ENCODE results near the gene SERTAD2. TPM values are rescaled to one million over a fixed set of nuclear protein-coding genes. Genes with fewer than 3 reads are reported as not detected.

Gene SERTAD2
- total RNA-seq, 4 donors from 2014 or later: 8.7 to 10.3 (median 9.8) TPM

DNA sequence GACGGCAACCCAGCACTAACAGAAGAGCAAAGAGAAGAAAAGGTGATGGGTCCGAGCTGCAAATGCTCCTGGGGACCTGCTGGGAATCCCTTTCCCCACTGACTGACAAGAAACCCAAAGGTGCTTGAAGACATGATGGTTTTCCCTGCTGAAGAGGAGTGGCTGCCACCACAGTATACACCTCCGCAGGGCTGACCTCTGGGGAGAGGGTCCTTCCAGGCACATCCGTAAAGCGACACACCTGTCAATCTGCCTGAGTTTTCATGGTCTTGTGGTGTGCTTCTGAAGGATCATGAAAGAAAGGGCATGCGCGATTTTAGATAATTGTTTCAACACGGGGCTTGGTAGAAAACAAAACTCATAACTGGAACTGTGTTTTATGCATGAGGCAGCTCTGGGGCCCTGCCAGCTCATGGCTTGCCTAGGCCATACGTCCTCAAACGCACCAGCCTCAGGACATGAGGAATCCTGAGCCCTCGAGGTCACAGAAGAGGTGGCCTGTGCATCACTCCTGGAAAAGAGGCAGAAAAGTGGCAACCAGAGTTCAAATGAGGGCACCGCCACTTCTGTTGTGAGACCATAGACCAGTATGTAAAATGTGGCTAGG lies 51.8 kb downstream of the SERTAD2 start:
- no peaks in the 10 kb centered on the region for H3K27me3 ChIP-seq
- no peak overlapping the region for H3K27ac ChIP-seq
- TF ChIP-seq POLR2A (IDR thresholded peaks at IDR 0.05): no peak
- TF ChIP-seq, protein P1, sequence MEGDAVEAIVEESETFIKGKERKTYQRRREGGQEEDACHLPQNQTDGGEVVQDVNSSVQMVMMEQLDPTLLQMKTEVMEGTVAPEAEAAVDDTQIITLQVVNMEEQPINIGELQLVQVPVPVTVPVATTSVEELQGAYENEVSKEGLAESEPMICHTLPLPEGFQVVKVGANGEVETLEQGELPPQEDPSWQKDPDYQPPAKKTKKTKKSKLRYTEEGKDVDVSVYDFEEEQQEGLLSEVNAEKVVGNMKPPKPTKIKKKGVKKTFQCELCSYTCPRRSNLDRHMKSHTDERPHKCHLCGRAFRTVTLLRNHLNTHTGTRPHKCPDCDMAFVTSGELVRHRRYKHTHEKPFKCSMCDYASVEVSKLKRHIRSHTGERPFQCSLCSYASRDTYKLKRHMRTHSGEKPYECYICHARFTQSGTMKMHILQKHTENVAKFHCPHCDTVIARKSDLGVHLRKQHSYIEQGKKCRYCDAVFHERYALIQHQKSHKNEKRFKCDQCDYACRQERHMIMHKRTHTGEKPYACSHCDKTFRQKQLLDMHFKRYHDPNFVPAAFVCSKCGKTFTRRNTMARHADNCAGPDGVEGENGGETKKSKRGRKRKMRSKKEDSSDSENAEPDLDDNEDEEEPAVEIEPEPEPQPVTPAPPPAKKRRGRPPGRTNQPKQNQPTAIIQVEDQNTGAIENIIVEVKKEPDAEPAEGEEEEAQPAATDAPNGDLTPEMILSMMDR (IDR thresholded peaks at IDR 0.05): no peak
- no peak for DNase-seq
- peaks cover 0 to 33% (median 2%) of the 10 kb centered on the region in 4 donors for H3K4me1 ChIP-seq
- no peaks in the 10 kb centered on the region for H3K9me3 ChIP-seq
- H3K36me3 ChIP-seq: no peaks in the 10 kb centered on the region
- H3K4me3 ChIP-seq: no peak overlapping the region

DNA sequence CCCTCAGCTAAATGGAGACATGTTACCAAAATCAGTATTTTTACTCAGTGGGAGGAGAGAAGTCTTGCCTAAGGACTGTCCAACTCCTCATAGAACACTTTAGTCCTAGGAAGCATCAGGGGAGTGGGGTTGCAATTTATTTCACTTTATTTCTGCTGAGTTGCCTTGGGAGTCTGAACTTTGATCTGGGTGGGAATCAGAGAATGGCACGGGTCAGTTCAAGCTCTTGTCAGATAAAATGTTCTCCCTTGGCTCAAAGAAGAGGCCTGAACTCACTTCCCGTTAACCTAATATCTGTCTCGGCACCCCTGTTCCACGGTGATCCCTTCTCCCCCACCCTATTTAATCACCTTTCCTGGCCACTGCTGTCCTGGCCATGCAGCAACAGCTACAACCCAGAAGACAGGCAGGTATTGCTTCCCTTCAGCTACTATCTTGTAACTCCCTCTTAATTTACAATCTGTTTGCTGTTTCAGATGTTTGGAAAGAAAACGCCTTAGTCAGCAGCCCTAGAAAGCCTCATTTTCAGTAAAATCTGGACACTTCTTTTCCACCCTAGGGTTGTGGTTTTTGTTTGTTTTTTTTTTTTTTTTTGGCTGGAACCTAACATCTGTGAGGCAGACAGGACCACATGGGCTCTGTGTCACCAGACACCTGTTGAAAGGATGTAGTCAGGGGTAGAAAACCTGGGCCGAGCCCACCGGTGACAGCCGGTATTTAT lies 52.5 kb downstream of the SERTAD2 start:
- DNase-seq: peak in 1 of 3 donors; percentile 62
- Histone ChIP-seq H3K27me3 (no peaks in the 10 kb centered on the region), H3K27ac (peak overlapping the region in 2 of 4 donors; percentile 31 to 65), H3K36me3 (no peaks in the 10 kb centered on the region), H3K4me3 (no peak overlapping the region), H3K9me3 (no peaks in the 10 kb centered on the region), H3K4me1 (peaks cover 0 to 28% (median 2%) of the 10 kb centered on the region in 4 donors)
- no peak for TF ChIP-seq POLR2A (IDR thresholded peaks at IDR 0.05)
- TF ChIP-seq, protein P1 (IDR thresholded peaks at IDR 0.05): no peak

GRCh38 chr2:64599469-64599868 lies 54.2 kb downstream of the SERTAD2 start:
- Histone ChIP-seq H3K36me3 (no peaks in the 10 kb centered on the region), H3K27me3 (no peaks in the 10 kb centered on the region), H3K9me3 (no peaks in the 10 kb centered on the region), H3K4me1 (peaks cover 0 to 27% (median 2%) of the 10 kb centered on the region in 4 donors), H3K4me3 (no peak overlapping the region), H3K27ac (peak overlapping the region in 1 of 4 donors; percentile 46)
- DNase-seq: no peak
- TF ChIP-seq POLR2A (IDR thresholded peaks at IDR 0.05): no peak
- TF ChIP-seq, protein P1 (IDR thresholded peaks at IDR 0.05): no peak

- no peak for TF ChIP-seq POLR2A (IDR thresholded peaks at IDR 0.05)
- TF ChIP-seq, protein P1 (IDR thresholded peaks at IDR 0.05): no peak
- Histone ChIP-seq H3K4me3 (no peak overlapping the region), H3K27me3 (no peaks in the 10 kb centered on the region), H3K4me1 (peaks cover 0 to 27% (median 2%) of the 10 kb centered on the region in 4 donors), H3K27ac (no peak overlapping the region), H3K36me3 (peaks cover 0 to 7% (median 0%) of the 10 kb centered on the region in 3 donors), H3K9me3 (no peaks in the 10 kb centered on the region)
- no peak for DNase-seq
Observed at GRCh38 chr2:64598226-64598625, 55.5 kb downstream of the SERTAD2 start.

GRCh38 chr2:64595397-64596176 lies 58.1 kb downstream of the SERTAD2 start:
- H3K9me3 ChIP-seq: no peaks in the 10 kb centered on the region
- no peak for TF ChIP-seq POLR2A (IDR thresholded peaks at IDR 0.05)
- TF ChIP-seq, protein P1 (IDR thresholded peaks at IDR 0.05): peak in 3 of 6 experiments; percentile 48 to 53 (median 50)
- H3K4me3 ChIP-seq: no peak overlapping the region
- no peaks in the 10 kb centered on the region for H3K27me3 ChIP-seq
- H3K27ac ChIP-seq: no peak overlapping the region
- peaks cover 0 to 23% (median 0%) of the 10 kb centered on the region in 4 donors for H3K4me1 ChIP-seq
- no peak for DNase-seq
- H3K36me3 ChIP-seq: peaks cover 0 to 25% (median 0%) of the 10 kb centered on the region in 3 donors
